Measurements from ENCODE around the gene FGB. TPM values are rescaled to one million over a fixed set of nuclear protein-coding genes. Genes with fewer than 3 reads are reported as not detected.

The FGB gene
- total and polyA plus RNA-seq, 2 of the 13 experiments (the other 11 are each of a cell fraction or from before 2014, with no cell fraction given) = 226 to 784 TPM

DNA sequence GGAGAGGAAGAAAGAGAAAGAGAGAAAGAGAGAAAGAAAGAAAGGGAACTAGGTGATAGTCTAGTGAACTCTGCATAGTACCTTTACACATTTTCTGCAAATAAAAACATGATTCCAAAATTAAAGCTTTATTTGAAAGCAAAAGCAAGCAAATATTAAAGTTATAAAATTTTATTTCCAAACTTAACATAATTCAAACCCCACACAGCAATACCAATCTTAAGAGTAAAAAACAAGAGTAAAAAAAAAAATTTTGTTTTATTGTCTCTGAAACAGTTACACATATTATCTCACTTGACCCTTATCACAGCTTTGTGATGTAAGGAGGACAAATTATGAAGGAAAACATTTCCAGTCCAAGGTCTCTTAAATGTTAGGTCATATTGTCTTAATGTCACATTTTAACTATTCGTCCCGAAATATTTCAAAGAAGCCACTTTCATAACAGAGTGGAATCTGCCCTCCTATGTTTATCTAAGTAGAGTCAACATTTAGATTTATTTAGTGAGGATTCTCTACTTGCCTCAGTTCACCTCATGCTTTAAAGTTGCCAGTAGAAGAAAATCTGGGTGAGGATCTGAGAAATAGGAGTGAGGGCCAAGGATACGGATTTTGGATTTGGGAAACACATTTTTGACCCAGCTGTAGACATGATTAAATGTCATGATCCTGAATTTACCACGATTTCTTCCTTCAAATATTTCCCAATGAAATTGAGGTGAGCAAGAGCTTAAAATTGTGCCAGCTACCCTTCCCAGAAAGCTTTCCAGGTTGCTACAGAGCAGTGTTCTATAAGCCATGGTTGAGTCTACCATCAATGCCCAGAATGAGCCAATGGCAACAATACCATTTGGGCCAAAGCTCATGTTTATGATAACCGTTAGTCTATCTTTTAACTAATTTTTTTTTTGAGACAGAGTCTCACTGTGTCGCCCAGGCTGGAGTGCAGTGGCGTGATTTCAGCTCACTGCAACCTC, 35.3 kb downstream of the FGB start:
- no peak overlapping the region for H2AFZ ChIP-seq (ENCODE audit: low read length)
- H3K9me3 ChIP-seq (ENCODE audit: low read length) = no peaks in the 10 kb centered on the region
- H3K27ac ChIP-seq (ENCODE audit: extremely low read length, insufficient read depth, low read length) = peak overlapping the region; percentile 91
- H3K4me3 ChIP-seq (replicated peaks in 1 of 3; ENCODE audit: insufficient read depth in 1 of 3, low read depth in 2 of 3, low read length in 3 of 3) = peak overlapping the region; percentile 16 to 44 (median 27); a peak in 3 of 6 replicates
- intact Hi-C loops (cut with micrococcal nuclease; ENCODE audit: unreplicated experiment) (loop anchor here (1.0 to 2.0 kb wide), 4 partner anchors 8 to 38 kb away; partner anchors contain the start of genes FGA and FGG), in situ Hi-C loops (cut with HindIII; ENCODE audit: extremely low pct_ligation_motif_present, low pct_unique_long_range_greater_than_20kb) (no loop called here)
- H4K20me1 ChIP-seq (ENCODE audit: insufficient read depth, low read length) = no peaks in the 10 kb centered on the region
- WGBS (ENCODE audit: low lambda C conversion rate) = 3% methylated on average over 7 of the region's 7 CpGs
- DNase-seq (ENCODE audit: low spot score) (peak; percentile 95), FAIRE-seq (peak; percentile 85), ATAC-seq (peak; percentile 78)
- H3K27me3 ChIP-seq (ENCODE audit: control insufficient read depth in 1 of 2, insufficient read depth in 2 of 2, low read length in 2 of 2) = no peaks in the 10 kb centered on the region
- POLR2A ChIA-PET = interaction anchor here (0.7 to 2.7 kb wide), 13 partner anchors 9 to 48 kb away, joined by 3 to 127 read pairs (median 16); partner anchors contain the start of genes FGA, FGB, FGG and PLRG1
- H3K4me2 ChIP-seq (ENCODE audit: low read depth, low read length) = peak overlapping the region; percentile 74
- H3K9ac ChIP-seq (ENCODE audit: insufficient read depth, low read depth, low read length) = peak overlapping the region; percentile 66
- CTCF ChIA-PET (ENCODE audit: low intra/inter-chr PET ratio, low total read pairs) = interaction anchor here (0.7 to 1.3 kb wide), 2 partner anchors 19 to 38 kb away, joined by 3 to 4 read pairs; no protein-coding TSS in a partner anchor
- H3K79me2 ChIP-seq (ENCODE audit: insufficient read depth, low read length) = no peaks in the 10 kb centered on the region
- H3K36me3 ChIP-seq (replicated peaks in 1 of 2; ENCODE audit: control insufficient read depth in 1 of 2, insufficient read depth in 2 of 2, low read length in 2 of 2) = no peaks in the 10 kb centered on the region
- peaks cover 93% of the 10 kb centered on the region for H3K4me1 ChIP-seq (ENCODE audit: insufficient read depth, low read length)
- TSS peak; percentile 97 for BruUV-seq (replicated peaks)
- TF ChIP-seq FLYWCH1 (CRISPR knock-in tag; IDR thresholded peaks at IDR 0.05) (no peak), ZNF674 (CRISPR knock-in tag; IDR thresholded peaks at IDR 0.05; ENCODE audit: low read depth) (no peak), RFXAP (CRISPR knock-in tag; IDR thresholded peaks at IDR 0.05; ENCODE audit: borderline replicate concordance) (no peak), TOPORS (CRISPR knock-in tag; IDR thresholded peaks at IDR 0.05) (no peak), ATF7 (IDR thresholded peaks at IDR 0.05) (peak; percentile 51), ATF7 (CRISPR knock-in tag; IDR thresholded peaks at IDR 0.05) (no peak), MIER3 (CRISPR knock-in tag; IDR thresholded peaks at IDR 0.05; ENCODE audit: borderline replicate concordance) (peak; percentile 81; the same call in 1 of the 2 replicates), SIN3B (IDR thresholded peaks at IDR 0.05; ENCODE audit: low read length) (no peak), NFE2 (CRISPR knock-in tag; IDR thresholded peaks at IDR 0.05) (no peak), ISX (CRISPR knock-in tag; conservative IDR thresholded peaks at IDR 0.05) (no peak), SOX13 (IDR thresholded peaks at IDR 0.05) (peak; percentile 76; the same call in 1 of the 2 replicates), SOX13 (CRISPR knock-in tag; conservative IDR thresholded peaks at IDR 0.05 in 1 of 2, IDR thresholded peaks at IDR 0.05 in 1 of 2) (peak in 1 of 2 experiments; percentile 98; a peak in 2 of 4 replicates), ZKSCAN8 (CRISPR knock-in tag; IDR thresholded peaks at IDR 0.05; ENCODE audit: borderline replicate concordance) (peak; percentile 78), HOXA9 (CRISPR knock-in tag; IDR thresholded peaks at IDR 0.05; ENCODE audit: borderline replicate concordance) (no peak)
- TF ChIP-seq, protein P1, sequence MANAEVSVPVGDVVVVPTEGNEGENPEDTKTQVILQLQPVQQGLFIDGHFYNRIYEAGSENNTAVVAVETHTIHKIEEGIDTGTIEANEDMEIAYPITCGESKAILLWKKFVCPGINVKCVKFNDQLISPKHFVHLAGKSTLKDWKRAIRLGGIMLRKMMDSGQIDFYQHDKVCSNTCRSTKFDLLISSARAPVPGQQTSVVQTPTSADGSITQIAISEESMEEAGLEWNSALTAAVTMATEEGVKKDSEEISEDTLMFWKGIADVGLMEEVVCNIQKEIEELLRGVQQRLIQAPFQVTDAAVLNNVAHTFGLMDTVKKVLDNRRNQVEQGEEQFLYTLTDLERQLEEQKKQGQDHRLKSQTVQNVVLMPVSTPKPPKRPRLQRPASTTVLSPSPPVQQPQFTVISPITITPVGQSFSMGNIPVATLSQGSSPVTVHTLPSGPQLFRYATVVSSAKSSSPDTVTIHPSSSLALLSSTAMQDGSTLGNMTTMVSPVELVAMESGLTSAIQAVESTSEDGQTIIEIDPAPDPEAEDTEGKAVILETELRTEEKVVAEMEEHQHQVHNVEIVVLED (CRISPR knock-in tag; IDR thresholded peaks at IDR 0.05; ENCODE audit: borderline replicate concordance) = no peak
- TF ChIP-seq, protein P2, sequence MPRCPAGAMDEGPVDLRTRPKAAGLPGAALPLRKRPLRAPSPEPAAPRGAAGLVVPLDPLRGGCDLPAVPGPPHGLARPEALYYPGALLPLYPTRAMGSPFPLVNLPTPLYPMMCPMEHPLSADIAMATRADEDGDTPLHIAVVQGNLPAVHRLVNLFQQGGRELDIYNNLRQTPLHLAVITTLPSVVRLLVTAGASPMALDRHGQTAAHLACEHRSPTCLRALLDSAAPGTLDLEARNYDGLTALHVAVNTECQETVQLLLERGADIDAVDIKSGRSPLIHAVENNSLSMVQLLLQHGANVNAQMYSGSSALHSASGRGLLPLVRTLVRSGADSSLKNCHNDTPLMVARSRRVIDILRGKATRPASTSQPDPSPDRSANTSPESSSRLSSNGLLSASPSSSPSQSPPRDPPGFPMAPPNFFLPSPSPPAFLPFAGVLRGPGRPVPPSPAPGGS (CRISPR knock-in tag; IDR thresholded peaks at IDR 0.05) = no peak
- TF ChIP-seq, protein P3, sequence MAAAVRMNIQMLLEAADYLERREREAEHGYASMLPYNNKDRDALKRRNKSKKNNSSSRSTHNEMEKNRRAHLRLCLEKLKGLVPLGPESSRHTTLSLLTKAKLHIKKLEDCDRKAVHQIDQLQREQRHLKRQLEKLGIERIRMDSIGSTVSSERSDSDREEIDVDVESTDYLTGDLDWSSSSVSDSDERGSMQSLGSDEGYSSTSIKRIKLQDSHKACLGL (CRISPR knock-in tag; IDR thresholded peaks at IDR 0.05) = no peak
